ACC112 (cell line): ENCODE measurements around the gene SYTL3.
A peak's percentile ranks its signal among the peaks of the same experiment; 100 is the strongest.
"Not testable (repeated sequence)": the region's sequence is repeated elsewhere in the genome, so short reads cannot be mapped to it uniquely, and the experiment has no call there.

ENCODE experiments used
- H2AFZ ChIP-seq: fragments of 200-600 bp; sonication (generic); one replicate; pipeline ENCODE4 v1.6.0; 2017; ENCODE audit warnings: antibody characterized with exemption, low read length; ENCODE audit not compliant: unreplicated experiment
- H3K27ac ChIP-seq: fragments of 200-600 bp; sonication (generic); 2 replicates; pipeline ENCODE4 v1.5.1; 2014; ENCODE audit warnings: low read depth, mild to moderate bottlenecking, antibody characterized with exemption, low read length, moderate library complexity
- H3K27me3 ChIP-seq: fragments of 200-600 bp; sonication (generic); 2 replicates; pipeline ENCODE4 v1.6.1; 2014; ENCODE audit warnings: mild to moderate bottlenecking, antibody characterized with exemption, low read length, moderate library complexity, mixed read lengths; ENCODE audit not compliant: insufficient read depth
- H3K36me3 ChIP-seq: fragments of 200-600 bp; sonication (generic); 2 replicates; pipeline ENCODE4 v1.6.1; 2016; ENCODE audit warnings: mild to moderate bottlenecking, antibody characterized with exemption, low read length, moderate library complexity, mixed read lengths; ENCODE audit not compliant: insufficient read depth
- H3K4me1 ChIP-seq: fragments of 200-600 bp; sonication (generic); one replicate; pipeline ENCODE4 v1.6.1; 2016; ENCODE audit warnings: low read length, mixed read lengths; ENCODE audit not compliant: insufficient read depth, unreplicated experiment, control insufficient read depth
- H3K4me3 ChIP-seq: fragments of 200-600 bp; sonication (generic); 2 replicates; pipeline ENCODE4 v1.5.1; 2014; ENCODE audit warnings: mild to moderate bottlenecking, low read depth, low read length
- H3K79me2 ChIP-seq: fragments of 200-600 bp; sonication (generic); one replicate; pipeline ENCODE4 v1.6.0; 2016; ENCODE audit warnings: low read length; ENCODE audit not compliant: control insufficient read depth, unreplicated experiment, insufficient read depth

Gene SYTL3

DNA sequence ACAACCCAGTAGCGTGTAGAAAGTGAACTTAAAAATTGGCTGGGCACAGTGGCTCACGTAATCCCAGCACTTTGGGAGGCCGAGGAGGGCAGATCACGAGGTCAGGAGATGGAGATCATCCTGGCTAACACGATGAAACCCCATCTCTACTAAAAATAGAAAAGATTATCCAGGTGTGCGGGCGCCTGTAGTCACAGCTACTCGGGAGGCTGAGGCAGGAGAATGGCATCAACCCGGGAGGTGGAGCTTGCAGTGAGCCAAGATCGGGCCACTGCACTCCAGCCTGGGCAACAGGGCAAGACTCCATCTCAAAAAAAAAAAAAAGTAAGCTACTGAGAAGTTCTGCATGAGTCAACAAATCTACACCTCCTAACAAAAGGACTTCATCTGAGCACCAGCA lies 142.7 kb downstream of the SYTL3 start:
- not testable (repeated sequence) for H3K4me3 ChIP-seq, H3K27ac ChIP-seq, H3K4me1 ChIP-seq, H3K36me3 ChIP-seq, H2AFZ ChIP-seq, H3K27me3 ChIP-seq
- H3K79me2 ChIP-seq = peaks cover 60% of the 10 kb centered on the region

DNA sequence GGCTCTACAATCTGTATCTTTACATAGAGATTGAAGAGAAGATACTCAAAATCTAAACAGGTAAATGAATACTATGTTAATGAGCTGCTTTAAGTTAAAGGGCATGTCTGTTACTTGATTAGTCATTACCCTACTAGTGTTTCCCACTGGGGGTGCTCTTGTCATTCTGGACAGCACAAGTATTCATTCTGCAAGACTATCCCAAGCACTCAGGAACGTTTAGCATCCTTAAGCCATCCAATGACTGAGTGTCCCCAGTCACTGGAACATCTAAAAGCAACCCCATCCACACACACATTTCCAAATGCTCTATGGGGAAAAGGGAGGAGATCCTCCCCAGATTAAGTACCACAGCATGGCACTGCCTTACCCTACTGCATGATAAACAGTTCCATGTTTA lies 143.6 kb downstream of the SYTL3 start:
- Histone ChIP-seq H3K27ac (no peak overlapping the region), H3K79me2 (peaks cover 69% of the 10 kb centered on the region), H2AFZ (no peak overlapping the region), H3K36me3 (no peaks in the 10 kb centered on the region), H3K4me1 (peaks cover 10% of the 10 kb centered on the region), H3K27me3 (no peaks in the 10 kb centered on the region), H3K4me3 (no peak overlapping the region)

DNA sequence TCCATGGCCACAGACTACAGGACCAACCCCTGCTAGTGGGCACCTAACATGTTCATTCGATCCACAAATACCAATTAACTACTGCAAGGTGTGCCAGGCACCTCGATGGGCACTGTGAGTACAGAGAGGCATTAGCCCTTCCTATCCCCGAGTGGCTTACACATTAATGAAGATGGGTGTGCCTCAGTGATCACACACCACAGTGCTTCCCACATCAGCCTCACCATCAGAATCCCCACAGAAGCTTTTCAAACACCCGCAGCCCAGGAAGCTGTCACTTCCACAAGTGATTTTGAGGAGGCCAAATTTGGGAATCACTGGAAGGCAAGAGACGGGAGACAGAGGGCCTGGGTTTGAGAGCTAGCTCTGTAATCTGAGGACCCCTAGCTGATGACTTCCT lies 145.7 kb downstream of the SYTL3 start:
- H3K4me3 ChIP-seq = no peak overlapping the region
- H3K79me2 ChIP-seq = peaks cover 78% of the 10 kb centered on the region
- H2AFZ ChIP-seq = no peak overlapping the region
- H3K36me3 ChIP-seq = no peaks in the 10 kb centered on the region
- peaks cover 23% of the 10 kb centered on the region for H3K4me1 ChIP-seq
- H3K27ac ChIP-seq = no peak overlapping the region
- H3K27me3 ChIP-seq = no peaks in the 10 kb centered on the region

DNA sequence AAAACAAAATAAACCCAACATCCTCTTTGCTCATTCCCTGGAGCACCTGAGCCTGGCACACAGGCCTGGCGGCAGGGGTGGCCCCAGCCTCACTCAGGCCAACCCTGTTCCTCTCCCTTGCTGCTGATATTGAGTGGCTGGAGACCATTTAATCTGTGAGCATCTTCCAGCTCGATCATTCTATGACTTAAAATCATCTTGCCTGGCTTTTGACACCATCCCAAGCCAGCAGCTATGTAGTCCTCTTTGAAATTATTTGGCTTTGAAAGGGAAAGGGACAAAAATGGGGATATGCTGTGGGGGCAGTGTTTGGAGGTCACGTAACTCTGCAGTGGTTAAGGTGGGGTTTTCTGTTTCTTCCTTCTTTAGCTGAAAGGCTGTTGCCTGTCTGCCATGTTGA lies 146.5 kb downstream of the SYTL3 start:
- Histone ChIP-seq H3K4me3 (no peak overlapping the region), H3K27me3 (no peaks in the 10 kb centered on the region), H3K79me2 (peaks cover 79% of the 10 kb centered on the region), H3K36me3 (no peaks in the 10 kb centered on the region), H2AFZ (no peak overlapping the region), H3K27ac (no peak overlapping the region), H3K4me1 (peaks cover 23% of the 10 kb centered on the region)

DNA sequence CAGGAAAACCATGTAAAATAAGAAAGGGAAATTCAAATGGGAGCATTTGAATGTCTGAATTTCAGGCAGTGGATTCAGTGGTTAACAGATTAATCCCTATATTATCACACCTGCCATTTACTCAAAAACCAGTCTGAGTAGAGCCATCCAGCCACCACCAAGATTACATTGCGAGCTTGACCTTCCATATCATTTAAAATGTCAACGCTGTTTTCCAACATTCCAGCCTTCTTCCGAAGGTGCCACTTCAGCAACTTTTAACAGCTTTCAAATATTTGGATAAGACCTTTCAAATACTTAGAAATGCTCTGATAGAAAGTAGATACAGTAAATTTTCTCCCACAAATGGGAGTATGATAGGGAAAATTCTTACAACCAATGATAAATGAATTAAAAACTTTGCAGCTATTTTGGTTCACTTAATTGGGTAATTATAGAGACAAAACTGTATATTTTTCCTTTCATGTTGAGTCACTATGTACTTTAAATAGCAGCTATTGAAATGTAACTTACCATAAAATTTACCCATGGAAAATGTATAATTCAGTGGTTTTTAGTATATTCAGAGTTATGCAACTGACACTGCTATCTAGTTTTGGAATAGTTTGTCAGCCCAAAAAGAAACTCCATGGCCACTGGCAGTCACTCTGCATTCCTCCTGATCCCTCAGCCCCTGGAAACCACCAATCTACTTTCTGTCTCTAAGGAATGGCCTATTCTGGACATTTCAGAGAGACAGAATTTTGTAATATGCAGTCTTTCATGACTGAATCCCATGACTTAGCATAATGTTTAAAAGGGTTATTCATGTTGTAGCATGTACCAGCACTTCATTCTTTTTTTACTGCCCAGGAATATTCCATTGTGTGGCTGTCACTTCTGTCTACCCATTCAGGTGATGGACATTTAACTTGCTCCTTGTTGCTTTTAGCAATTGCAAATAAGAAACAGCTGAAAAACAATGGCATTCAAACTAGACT lies 147.8 kb downstream of the SYTL3 start:
- H2AFZ ChIP-seq = no peak overlapping the region
- no peaks in the 10 kb centered on the region for H3K36me3 ChIP-seq
- peaks cover 23% of the 10 kb centered on the region for H3K4me1 ChIP-seq
- H3K27me3 ChIP-seq = no peaks in the 10 kb centered on the region
- H3K4me3 ChIP-seq = no peak overlapping the region
- H3K79me2 ChIP-seq = peaks cover 81% of the 10 kb centered on the region
- peak overlapping the region; percentile 2; the same call in 1 of the 2 replicates for H3K27ac ChIP-seq

DNA sequence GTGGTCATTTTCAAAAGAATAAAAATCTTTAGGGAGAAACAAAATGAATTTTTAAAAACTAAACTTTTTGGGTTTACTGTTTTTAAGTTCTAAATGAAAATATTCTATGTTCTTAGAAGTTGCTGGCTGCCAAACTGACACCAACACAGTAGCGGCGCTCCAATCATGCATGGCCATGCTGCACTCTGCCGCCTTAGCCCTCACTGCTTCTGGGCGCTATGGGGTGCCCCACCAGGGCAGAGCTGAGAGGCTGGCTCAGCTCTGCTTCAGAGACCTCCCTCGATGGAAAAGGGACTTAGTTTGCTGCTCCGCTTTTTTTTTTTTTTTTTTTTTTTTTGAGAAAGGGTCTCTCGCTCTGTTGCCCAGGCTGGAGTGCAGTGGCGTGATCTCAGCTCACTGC lies 148.5 kb downstream of the SYTL3 start:
- peaks cover 81% of the 10 kb centered on the region for H3K79me2 ChIP-seq
- H3K4me1 ChIP-seq = peaks cover 25% of the 10 kb centered on the region
- H3K27ac ChIP-seq = peak overlapping the region; percentile 2; the same call in 1 of the 2 replicates
- H3K4me3 ChIP-seq = no peak overlapping the region
- H3K36me3 ChIP-seq = no peaks in the 10 kb centered on the region
- H3K27me3 ChIP-seq = no peaks in the 10 kb centered on the region
- no peak overlapping the region for H2AFZ ChIP-seq

DNA sequence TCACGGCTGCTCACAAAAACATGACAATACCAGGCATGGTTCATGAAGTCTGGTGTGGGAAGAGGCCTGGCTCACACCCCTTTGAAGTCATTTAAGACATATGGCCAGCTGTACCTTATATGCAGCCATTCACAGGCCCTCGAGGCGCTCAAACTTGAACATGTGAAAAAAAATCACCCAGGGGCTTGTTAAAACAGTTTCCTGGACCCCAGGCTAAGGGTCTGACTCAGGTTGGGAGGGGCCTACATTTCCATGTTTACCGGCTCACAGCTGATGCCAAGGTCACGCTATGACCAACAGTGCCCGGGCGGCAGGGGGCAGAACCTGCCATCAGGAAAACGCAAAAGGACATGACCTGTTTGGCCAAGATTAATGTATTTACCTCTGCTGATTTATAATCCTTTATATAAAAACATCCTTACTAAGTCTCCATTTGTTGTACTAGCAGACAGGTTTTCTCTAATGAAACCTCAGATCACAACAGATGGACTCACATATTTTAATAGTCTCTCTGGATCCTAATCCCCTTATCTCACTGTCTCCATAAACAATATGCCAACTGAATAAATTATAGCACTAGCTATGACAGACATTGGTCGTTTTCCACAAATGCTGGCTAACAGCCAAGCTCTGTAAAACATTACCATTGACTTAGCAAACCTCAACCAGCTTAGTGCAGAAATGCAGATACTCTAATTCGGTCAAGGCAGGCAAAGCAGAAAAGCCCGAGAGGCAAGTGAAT lies 149.4 kb downstream of the SYTL3 start:
- H3K27me3 ChIP-seq = no peaks in the 10 kb centered on the region
- H3K27ac ChIP-seq = no peak overlapping the region
- no peak overlapping the region for H2AFZ ChIP-seq
- peaks cover 79% of the 10 kb centered on the region for H3K79me2 ChIP-seq
- H3K4me3 ChIP-seq = no peak overlapping the region
- peaks cover 31% of the 10 kb centered on the region for H3K4me1 ChIP-seq
- H3K36me3 ChIP-seq = no peaks in the 10 kb centered on the region

DNA sequence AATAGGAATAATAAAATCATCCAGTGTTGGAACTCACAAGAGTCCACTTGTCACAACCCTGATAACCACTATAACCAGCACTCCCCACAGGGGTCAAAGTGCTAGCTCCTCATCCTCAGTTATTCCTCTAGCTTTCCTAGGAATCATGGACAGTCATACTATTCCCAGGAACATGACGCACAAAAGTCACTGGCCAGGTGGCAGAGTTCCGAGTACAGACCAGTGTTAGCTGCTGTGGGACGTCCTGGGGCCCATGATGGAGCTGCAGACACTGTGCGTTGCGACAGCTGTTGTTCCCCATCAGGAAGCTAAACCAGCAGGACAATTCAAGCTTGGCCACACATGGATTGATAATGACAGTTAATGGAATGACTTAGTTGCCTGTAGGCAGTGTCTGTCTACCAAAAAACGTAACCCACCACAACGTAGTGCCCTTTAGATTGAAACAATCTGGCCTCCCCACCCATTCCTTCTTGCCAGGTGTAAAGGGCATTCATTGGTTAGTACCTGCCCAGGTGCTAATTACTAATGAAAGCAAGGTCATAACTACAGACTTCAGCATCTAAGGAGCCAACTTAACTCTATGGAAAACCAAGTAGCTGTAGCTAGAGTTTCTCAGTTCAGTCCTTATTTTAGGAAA lies 151.9 kb downstream of the SYTL3 start:
- no peaks in the 10 kb centered on the region for H3K36me3 ChIP-seq
- H3K4me1 ChIP-seq = peaks cover 31% of the 10 kb centered on the region
- peaks cover 71% of the 10 kb centered on the region for H3K79me2 ChIP-seq
- no peak overlapping the region for H3K27ac ChIP-seq
- H2AFZ ChIP-seq = no peak overlapping the region
- H3K27me3 ChIP-seq = no peaks in the 10 kb centered on the region
- no peak overlapping the region for H3K4me3 ChIP-seq

DNA sequence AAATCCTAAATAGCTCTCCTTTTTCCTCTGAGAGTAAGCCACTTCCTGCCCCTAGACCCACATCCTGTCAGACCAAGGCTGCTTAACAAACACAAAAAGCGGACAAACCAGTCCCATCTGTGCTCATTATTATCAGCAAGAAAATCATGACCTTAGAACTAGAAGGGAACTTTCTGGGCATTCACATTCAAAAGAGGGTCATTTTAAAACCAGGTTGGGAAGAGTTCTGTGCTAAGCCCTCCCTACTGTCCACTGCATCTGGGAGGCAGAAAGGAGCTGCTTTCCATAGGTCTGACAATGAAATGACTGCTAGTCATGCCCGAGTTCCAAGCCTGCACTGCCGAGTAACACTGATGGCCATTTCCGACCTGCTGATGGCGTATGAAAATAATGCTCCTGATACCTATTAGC lies 153.9 kb downstream of the SYTL3 start:
- Histone ChIP-seq H3K4me1 (peaks cover 21% of the 10 kb centered on the region), H3K27ac (no peak overlapping the region), H2AFZ (no peak overlapping the region), H3K79me2 (peaks cover 65% of the 10 kb centered on the region), H3K27me3 (no peaks in the 10 kb centered on the region), H3K36me3 (no peaks in the 10 kb centered on the region), H3K4me3 (no peak overlapping the region)

DNA sequence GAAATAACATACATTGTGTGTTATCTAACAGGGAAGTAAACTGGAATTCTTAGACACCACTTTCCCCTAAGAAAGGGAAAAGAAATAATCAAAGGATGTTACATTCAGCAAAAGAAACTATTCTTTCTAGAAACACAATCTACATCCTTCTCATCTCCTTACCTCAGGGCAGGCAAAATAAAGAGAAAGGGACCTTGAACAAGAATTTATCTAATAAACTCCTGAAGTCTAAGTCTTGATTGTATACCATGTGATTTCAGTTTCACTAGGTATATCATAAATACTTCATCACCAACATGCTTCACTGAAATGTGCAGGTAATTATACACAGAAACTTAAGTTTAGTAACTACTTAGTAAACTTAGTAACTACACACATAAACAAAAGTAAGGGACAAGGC lies 154.4 kb downstream of the SYTL3 start:
- no peak overlapping the region for H3K27ac ChIP-seq
- H3K4me3 ChIP-seq = no peak overlapping the region
- peaks cover 16% of the 10 kb centered on the region for H3K4me1 ChIP-seq
- H2AFZ ChIP-seq = no peak overlapping the region
- peaks cover 60% of the 10 kb centered on the region for H3K79me2 ChIP-seq
- no peaks in the 10 kb centered on the region for H3K27me3 ChIP-seq
- no peaks in the 10 kb centered on the region for H3K36me3 ChIP-seq
